H9 (cell line): ENCODE data around the gene APBB2. TPM values are rescaled to one million over a fixed set of nuclear protein-coding genes. Genes with fewer than 3 reads are reported as not detected.

Source experiments
- DNase-seq: peaks from one replicate; pipeline ENCODE4 v3.0.0-alpha.2; 2017
- H2AFZ ChIP-seq: one replicate; pipeline ENCODE4 v1.6.1; 2013; ENCODE audit warnings: mild to moderate bottlenecking, low read length, control low read depth, moderate library complexity
- H2AK5ac ChIP-seq: 2 replicates; pipeline ENCODE4 v1.6.1; 2013; ENCODE audit warnings: low read length, control low read depth, mixed read lengths; ENCODE audit not compliant: insufficient read length
- H2BK120ac ChIP-seq: one replicate; pipeline ENCODE4 v1.6.1; 2013; ENCODE audit warnings: low read depth, mild to moderate bottlenecking, low read length, control low read depth, inconsistent platforms; ENCODE audit not compliant: poor library complexity, severe bottlenecking
- H2BK12ac ChIP-seq: 2 replicates; pipeline ENCODE4 v1.6.1; 2013; ENCODE audit warnings: low read length, control low read depth, mixed read lengths, low read depth; ENCODE audit not compliant: insufficient read length
- H2BK15ac ChIP-seq: 2 replicates; pipeline ENCODE4 v1.6.1; 2013; ENCODE audit warnings: low read depth, low read length, control low read depth
- H2BK20ac ChIP-seq: one replicate; pipeline ENCODE4 v1.6.1; 2013; ENCODE audit warnings: low read depth, mild to moderate bottlenecking, low read length, control low read depth, inconsistent platforms; ENCODE audit not compliant: poor library complexity, severe bottlenecking
- H2BK5ac ChIP-seq: 2 replicates; pipeline ENCODE4 v1.6.1; 2013; ENCODE audit warnings: low read length, control low read depth, mixed read lengths; ENCODE audit not compliant: insufficient read length
- H3K14ac ChIP-seq: 2 replicates; pipeline ENCODE4 v1.6.1; 2013; ENCODE audit warnings: low read length, control low read depth; ENCODE audit not compliant: insufficient read depth
- H3K18ac ChIP-seq: 2 replicates; pipeline ENCODE4 v1.6.1; 2013; ENCODE audit warnings: low read depth, mild to moderate bottlenecking, mixed read lengths, low read length, control low read depth; ENCODE audit not compliant: insufficient read length
- H3K23ac ChIP-seq: 2 replicates; pipeline ENCODE4 v1.6.1; 2013; ENCODE audit warnings: low read length, control low read depth, mixed read lengths, low read depth; ENCODE audit not compliant: insufficient read length
- H3K23me2 ChIP-seq: 2 replicates; pipeline ENCODE4 v1.6.1; 2013; ENCODE audit warnings: low read depth, mild to moderate bottlenecking, mixed read lengths, low read length, control low read depth; ENCODE audit not compliant: insufficient read length, poor library complexity, severe bottlenecking
- H3K27ac ChIP-seq: 2 replicates; pipeline ENCODE4 v1.5.1; 2013; ENCODE audit warnings: low read length, control low read depth, mixed read lengths, low read depth; ENCODE audit not compliant: insufficient read length
- H3K27me3 ChIP-seq: 2 replicates; pipeline ENCODE4 v1.6.1; 2013; ENCODE audit warnings: low read length, control low read depth, inconsistent platforms; ENCODE audit not compliant: insufficient read depth
- H3K4ac ChIP-seq: 2 replicates; pipeline ENCODE4 v1.6.1; 2013; ENCODE audit warnings: low read depth, mild to moderate bottlenecking, control low read depth, inconsistent platforms, low read length, moderate library complexity
- H3K4me1 ChIP-seq: 2 replicates; pipeline ENCODE4 v1.6.1; 2013; ENCODE audit warnings: low read length, control low read depth, inconsistent platforms; ENCODE audit not compliant: insufficient read depth
- H3K4me2 ChIP-seq: 2 replicates; pipeline ENCODE4 v1.6.1; 2013; ENCODE audit warnings: low read length, control low read depth, mixed read lengths; ENCODE audit not compliant: insufficient read length, insufficient read depth
- H3K56ac ChIP-seq: 2 replicates; pipeline ENCODE4 v1.6.1; 2013; ENCODE audit warnings: low read depth, mild to moderate bottlenecking, mixed read lengths, low read length, control low read depth; ENCODE audit not compliant: insufficient read length
- H3K79me1 ChIP-seq: 2 replicates; pipeline ENCODE4 v1.6.1; 2013; ENCODE audit warnings: low read depth, mild to moderate bottlenecking, moderate library complexity, low read length, control low read depth, inconsistent platforms; ENCODE audit not compliant: insufficient read depth, poor library complexity, severe bottlenecking
- H3K79me2 ChIP-seq: 2 replicates; pipeline ENCODE4 v1.6.1; 2013; ENCODE audit warnings: low read length, control low read depth, inconsistent platforms; ENCODE audit not compliant: insufficient read depth
- H3K9ac ChIP-seq: 2 replicates; pipeline ENCODE4 v1.6.1; 2013; ENCODE audit warnings: low read length, control low read depth, mixed read lengths; ENCODE audit not compliant: insufficient read length; ENCODE audit errors: extremely low read depth
- H3K9me3 ChIP-seq: one replicate; pipeline ENCODE4 v1.6.1; 2013; ENCODE audit warnings: low read depth, low read length, inconsistent platforms; ENCODE audit not compliant: control insufficient read depth
- H3T11ph ChIP-seq: one replicate; pipeline ENCODE4 v1.6.1; 2013; ENCODE audit warnings: mild to moderate bottlenecking, low read length, control low read depth, inconsistent platforms
- H4K20me1 ChIP-seq: one replicate; pipeline ENCODE4 v1.6.1; 2013; ENCODE audit not compliant: control insufficient read depth, insufficient read length, insufficient read depth
- H4K5ac ChIP-seq: 2 replicates; pipeline ENCODE4 v1.6.1; 2013; ENCODE audit warnings: low read depth, mild to moderate bottlenecking, mixed read lengths, low read length, control low read depth; ENCODE audit not compliant: insufficient read length
- H4K8ac ChIP-seq: replicated peaks from 2 replicates; pipeline ENCODE4 v1.6.1; 2013; ENCODE audit warnings: low read length, control low read depth, mixed read lengths, low read depth; ENCODE audit not compliant: insufficient read length
- H4K91ac ChIP-seq: 2 replicates; pipeline ENCODE4 v1.6.1; 2013; ENCODE audit warnings: low read depth, mild to moderate bottlenecking, moderate library complexity, mixed read lengths, low read length, control low read depth; ENCODE audit not compliant: insufficient read length
- H3K27ac Mint-ChIP-seq, 3 experiments: 2 replicates in 2 of 3; 3 replicates in 1 of 3; pipeline ENCODE4 v1.8.0; 2020 to 2021; ENCODE audit warnings: mixed read lengths in 3 of 3, mild to moderate bottlenecking in 1 of 3, moderate library complexity in 1 of 3
- H3K27me3 Mint-ChIP-seq: 2 replicates; pipeline ENCODE4 v1.8.0; 2021; ENCODE audit warnings: low read depth, mild to moderate bottlenecking, moderate library complexity, mixed read lengths
- H3K36me3 Mint-ChIP-seq, 3 experiments: 2 replicates in 2 of 3; 3 replicates in 1 of 3; pipeline ENCODE4 v1.8.0; 2020 to 2021; ENCODE audit warnings: low read depth in 3 of 3, mixed read lengths in 3 of 3; ENCODE audit not compliant: insufficient read depth in 1 of 3
- H3K4me1 Mint-ChIP-seq, 2 experiments: 2 replicates each; pipeline ENCODE4 v1.8.0; 2020; ENCODE audit warnings: mixed read lengths in 2 of 2
- H3K4me3 Mint-ChIP-seq, 2 experiments: 2 replicates in 1 of 2; 3 replicates in 1 of 2; pipeline ENCODE4 v1.8.0; 2020 to 2021; ENCODE audit warnings: mild to moderate bottlenecking in 2 of 2, mixed read lengths in 2 of 2, moderate library complexity in 1 of 2
- H3K9me3 Mint-ChIP-seq, 2 experiments: 2 replicates in 1 of 2; 3 replicates in 1 of 2; pipeline ENCODE4 v1.8.0; 2020; ENCODE audit warnings: mild to moderate bottlenecking in 2 of 2, mixed read lengths in 2 of 2, moderate library complexity in 1 of 2
- CTCF ChIP-seq: fragments of 200-600 bp; sonication (generic); conservative IDR thresholded peaks from 3 replicates; pipeline ENCODE4 v1.8.0; 2021; ENCODE audit warnings: antibody characterized with exemption, mild to moderate bottlenecking
- WGBS: extraction: QIAGEN DNeasy Blood & Tissue Kit; methylation state at CpG from one replicate; pipeline ENCODE4 v1.1.7; 2013; ENCODE audit warnings: missing lambda C conversion rate, low lambda C conversion rate, mixed read lengths; ENCODE audit not compliant: insufficient read length; ENCODE audit errors: extremely low coverage; 5-methylcytosine and 5-hydroxymethylcytosine counted together
- total RNA-seq: library from RNA; stranded (reverse); gene quantifications from 2 replicates; pipeline ENCODE4 v1.2.1, GENCODE V29; 2021

The APBB2 gene
- total RNA-seq, 1 experiment from 2014 or later: 39.6 TPM

GRCh38 chr4:41058426-41058825, 155.9 kb downstream of the APBB2 start:
- H3K79me1 ChIP-seq: no peaks in the 10 kb centered on the region
- H2AFZ ChIP-seq: no peak overlapping the region
- no peak overlapping the region for H3K18ac ChIP-seq
- no peak overlapping the region for H3K4ac ChIP-seq
- Mint-ChIP-seq H3K9me3 (peaks cover 7 to 10% of the 10 kb centered on the region in 2 experiments; a peak in 3 of 5 replicates), H3K4me1 (peaks cover 7 to 13% of the 10 kb centered on the region in 2 experiments), H3K36me3 (peaks cover 13 to 20% (median 16%) of the 10 kb centered on the region in 3 experiments), H3K27ac (no peak overlapping the region), H3K27me3 (no peaks in the 10 kb centered on the region), H3K4me3 (no peak overlapping the region)
- H3T11ph ChIP-seq: no peak overlapping the region
- no peak overlapping the region for H3K56ac ChIP-seq
- no peak overlapping the region for H4K8ac ChIP-seq
- no peak overlapping the region for H2BK20ac ChIP-seq
- H2BK5ac ChIP-seq: no peak overlapping the region
- no peaks in the 10 kb centered on the region for H3K79me2 ChIP-seq
- no peak overlapping the region for H3K23ac ChIP-seq
- no peak overlapping the region for H3K4me2 ChIP-seq
- no peak overlapping the region for H4K91ac ChIP-seq
- H2BK120ac ChIP-seq: no peak overlapping the region
- DNase-seq: no peak
- no peaks in the 10 kb centered on the region for H4K20me1 ChIP-seq
- no peak overlapping the region for H4K5ac ChIP-seq
- no peaks in the 10 kb centered on the region for H3K9me3 ChIP-seq
- no peak overlapping the region for H2AK5ac ChIP-seq
- H3K4me1 ChIP-seq: no peaks in the 10 kb centered on the region; the same call in 1 of the 2 replicates
- H3K14ac ChIP-seq: no peak overlapping the region
- H2BK15ac ChIP-seq: no peak overlapping the region
- H3K23me2 ChIP-seq: no peaks in the 10 kb centered on the region
- no peak for TF ChIP-seq CTCF
- H3K27ac ChIP-seq: no peak overlapping the region
- H3K9ac ChIP-seq: no peak overlapping the region
- no CpG with 5 or more reads among the region's 3 CpGs for WGBS
- no peaks in the 10 kb centered on the region for H3K27me3 ChIP-seq
- no peak overlapping the region for H2BK12ac ChIP-seq
